ENCODE results near the gene NGF.

NGF gene

GRCh38 chr1:115351143-115351542 lies 13.1 kb upstream of the NGF start:
- no peak for TF ChIP-seq CTCF (conservative IDR thresholded peaks at IDR 0.05; ENCODE audit: low read depth)
- no peak for DNase-seq (ENCODE audit: low spot score)
- POLR2A ChIA-PET (ENCODE audit: low non-redundant PET): no interaction called here
- no peak overlapping the region for H3K27ac ChIP-seq
- CTCF ChIA-PET: no interaction called here

GRCh38 chr1:115348636-115349035 lies 10.6 kb upstream of the NGF start:
- H3K27ac ChIP-seq: no peak overlapping the region
- TF ChIP-seq CTCF (conservative IDR thresholded peaks at IDR 0.05; ENCODE audit: low read depth): no peak
- ChIA-PET POLR2A (ENCODE audit: low non-redundant PET) (no interaction called here), CTCF (no interaction called here)
- no peak for DNase-seq (ENCODE audit: low spot score)

DNA sequence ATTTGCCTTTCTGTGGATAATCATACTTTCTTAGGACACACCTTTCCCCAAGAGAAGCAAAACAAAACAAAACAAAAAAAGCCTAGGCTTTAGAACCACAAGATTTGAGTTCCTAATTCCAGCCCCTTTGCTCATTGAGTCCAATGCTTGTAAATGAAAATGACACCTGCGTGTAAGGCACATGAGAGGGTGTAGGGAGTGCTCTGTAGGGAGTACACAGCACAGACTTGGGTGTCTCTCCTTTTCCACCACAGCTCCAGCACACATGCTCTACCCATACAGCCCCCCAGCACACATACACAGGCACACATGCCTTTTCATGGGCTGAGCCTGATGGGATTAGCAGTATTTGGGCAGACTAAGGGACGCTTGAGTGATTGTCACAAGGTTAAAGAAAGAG lies 9.2 kb upstream of the NGF start:
- CTCF ChIA-PET: no interaction called here
- POLR2A ChIA-PET (ENCODE audit: low non-redundant PET): no interaction called here
- no peak for TF ChIP-seq CTCF (conservative IDR thresholded peaks at IDR 0.05; ENCODE audit: low read depth)
- no peak overlapping the region for H3K27ac ChIP-seq
- DNase-seq (ENCODE audit: low spot score): no peak

DNA sequence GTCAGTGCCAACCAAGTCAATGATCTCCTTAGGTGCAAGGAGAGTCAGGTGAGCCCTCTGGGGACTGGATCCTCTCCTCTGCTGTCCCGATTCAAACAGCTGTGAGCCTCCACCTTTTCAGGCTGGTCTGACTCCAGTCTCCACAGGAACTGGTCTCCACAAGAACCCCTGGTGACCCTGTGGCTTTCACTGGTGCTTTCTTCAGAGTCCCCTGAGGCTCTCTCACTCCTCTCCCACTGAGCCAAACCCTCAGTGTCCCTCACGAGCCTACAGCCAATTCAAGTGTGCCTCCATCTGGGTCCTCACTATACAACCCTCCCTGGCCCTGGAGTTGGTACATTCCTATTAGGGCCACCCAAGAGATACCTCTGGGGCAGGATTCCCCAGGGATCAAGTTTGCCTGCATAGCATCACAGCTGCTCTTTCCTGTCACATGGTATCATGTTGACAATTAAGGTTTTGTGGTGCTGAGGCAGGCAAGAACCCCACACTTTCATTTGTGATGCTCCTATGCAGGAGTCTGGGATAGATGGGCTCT lies 5.2 kb upstream of the NGF start:
- no peak for TF ChIP-seq CTCF (conservative IDR thresholded peaks at IDR 0.05; ENCODE audit: low read depth)
- ChIA-PET POLR2A (ENCODE audit: low non-redundant PET) (no interaction called here), CTCF (no interaction called here)
- no peak for DNase-seq (ENCODE audit: low spot score)
- no peak overlapping the region for H3K27ac ChIP-seq

GRCh38 chr1:115341948-115342347 lies 3.9 kb upstream of the NGF start:
- POLR2A ChIA-PET (ENCODE audit: low non-redundant PET): no interaction called here
- DNase-seq (ENCODE audit: low spot score): no peak
- no peak for TF ChIP-seq CTCF (conservative IDR thresholded peaks at IDR 0.05; ENCODE audit: low read depth)
- H3K27ac ChIP-seq: no peak overlapping the region
- CTCF ChIA-PET: interaction anchor here (0.6 kb wide), 1 partner anchor 290 kb away, joined by 3 read pairs; no protein-coding TSS in a partner anchor

DNA sequence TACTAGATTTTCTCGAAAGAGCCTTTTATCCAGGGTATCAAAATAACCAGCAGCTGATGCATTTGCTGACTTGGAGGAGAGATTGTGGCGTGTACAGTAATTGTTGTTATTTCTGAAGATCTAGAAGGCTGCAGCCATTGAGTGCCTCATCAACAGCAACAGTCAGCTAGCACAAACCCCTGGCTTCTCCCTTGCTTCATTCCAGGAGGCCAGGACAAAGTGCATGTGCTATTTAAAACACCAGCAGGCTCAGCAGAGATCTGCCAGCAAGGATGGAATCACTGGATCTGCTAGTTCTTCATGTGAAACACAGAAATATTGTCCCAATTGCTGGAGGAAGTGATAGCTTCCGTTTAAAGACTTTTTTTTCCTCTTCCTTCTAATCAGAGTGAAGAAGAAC lies 2.8 kb upstream of the NGF start:
- POLR2A ChIA-PET (ENCODE audit: low non-redundant PET): no interaction called here
- CTCF ChIA-PET: interaction anchor here (1.1 kb wide), 1 partner anchor 128 kb away, joined by 4 read pairs; no protein-coding TSS in a partner anchor
- DNase-seq (ENCODE audit: low spot score): no peak
- H3K27ac ChIP-seq: no peak overlapping the region
- TF ChIP-seq CTCF (conservative IDR thresholded peaks at IDR 0.05; ENCODE audit: low read depth): no peak

DNA sequence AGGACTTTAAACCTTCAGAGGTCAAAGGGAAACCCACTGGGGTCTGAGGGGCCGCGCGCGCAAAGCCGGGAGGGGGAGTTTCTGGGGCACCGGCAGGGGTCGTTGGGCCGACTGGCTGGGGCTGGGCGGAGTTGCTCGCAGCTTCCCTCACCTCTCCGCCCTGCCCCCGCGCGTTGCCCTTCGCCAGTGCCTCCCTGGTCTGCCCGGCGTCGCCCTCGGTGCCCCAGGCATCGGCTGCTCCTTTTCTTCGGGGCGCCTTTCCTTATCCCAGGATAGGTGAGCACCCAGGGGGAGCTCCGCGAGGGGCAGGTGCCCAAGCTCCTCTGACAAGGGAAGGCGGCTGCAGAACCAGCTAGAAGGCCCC lies 390 bp upstream of the NGF start:
- DNase-seq (ENCODE audit: low spot score): no peak
- no peak overlapping the region for H3K27ac ChIP-seq
- ChIA-PET POLR2A (ENCODE audit: low non-redundant PET) (no interaction called here), CTCF (interaction anchor here (1.0 to 2.2 kb wide), 2 partner anchors 201 to 258 kb away, joined by 3 to 10 read pairs; no protein-coding TSS in a partner anchor)
- TF ChIP-seq CTCF (conservative IDR thresholded peaks at IDR 0.05; ENCODE audit: low read depth): no peak
